Esophagus squamous epithelium (tissue), 5 donors: ENCODE measurements around the gene SUSD1. TPM values are rescaled to one million over a fixed set of nuclear protein-coding genes. Genes with fewer than 3 reads are reported as not detected.

Experiments
- DNase-seq: peaks from one replicate; lab custom pipeline; 2025; lab: John Stamatoyannopoulos, UW
- H3K27ac ChIP-seq, 4 donors: fragments of 200-600 bp; sonication (generic); one replicate each; pipeline ENCODE4 v1.5.1; 2016 to 2019; ENCODE audit warnings: mild to moderate bottlenecking in 1 of 4
- H3K27me3 ChIP-seq, 4 donors: fragments of 200-600 bp; sonication (generic); 1 replicate in 3 of 4; 2 replicates in 1 of 4; pipeline versions ENCODE4 v1.5.1 to v1.6.0; 2017 to 2021; ENCODE audit warnings: antibody characterized with exemption in 1 of 4
- H3K36me3 ChIP-seq, 3 donors: fragments of 200-600 bp; sonication (generic); one replicate each; pipeline ENCODE4 v1.5.1; 2016 to 2019
- H3K4me1 ChIP-seq, 3 donors: fragments of 200-600 bp; sonication (generic); one replicate each; pipeline ENCODE4 v1.5.1; 2017 to 2019
- H3K4me3 ChIP-seq, 4 donors: fragments of 200-600 bp; sonication (generic); 1 replicate in 3 of 4; 2 replicates in 1 of 4; pipeline ENCODE4 v1.5.1; 2016 to 2019; ENCODE audit warnings: mild to moderate bottlenecking in 2 of 4, moderate library complexity in 1 of 4
- H3K9me3 ChIP-seq, 3 donors: fragments of 200-600 bp; sonication (generic); one replicate each; pipeline ENCODE4 v1.5.1; 2016 to 2019
- POLR2A ChIP-seq, 4 donors: fragments of 450-650 bp; IDR thresholded peaks; one replicate each; pipeline ENCODE4 v1.6.1; 2017; ENCODE audit warnings: antibody characterized with exemption in 4 of 4, mild to moderate bottlenecking in 4 of 4, moderate library complexity in 3 of 4
- WGBS, 2 donors: methylation state at CpG; one replicate each; pipeline ENCODE4 v1.1.5; 2018; 5-methylcytosine and 5-hydroxymethylcytosine counted together
- intact Hi-C: fragments of 100-400 bp; cut with DNase I; formaldehyde crosslinking; loops from one replicate; pipeline ENCODE4 v1.15.0; 2022
- total RNA-seq, 4 donors: library from RNA; depleted of rRNA; stranded (reverse); fragments of >200 nt; gene quantifications; one replicate each; pipeline ENCODE4 v1.1.0, GENCODE V29; 2016
- TF ChIP-seq, protein P1 (sequence below), 6 experiments: fragments of 450-650 bp in 4 of 6; fragments of 200-600 bp in 2 of 6; sonication (generic) in 2 of 6; IDR thresholded peaks; one replicate each; pipeline ENCODE4 v1.5.1; 2016 to 2019; ENCODE audit warnings: antibody characterized with exemption in 6 of 6, mild to moderate bottlenecking in 4 of 6, moderate library complexity in 4 of 6
- donor health status: DM: yes; HTN: yes; CAD: no.

Gene SUSD1
- total RNA-seq, 4 donors from 2014 or later: 5.6 to 6.6 (median 6.5) TPM

DNA sequence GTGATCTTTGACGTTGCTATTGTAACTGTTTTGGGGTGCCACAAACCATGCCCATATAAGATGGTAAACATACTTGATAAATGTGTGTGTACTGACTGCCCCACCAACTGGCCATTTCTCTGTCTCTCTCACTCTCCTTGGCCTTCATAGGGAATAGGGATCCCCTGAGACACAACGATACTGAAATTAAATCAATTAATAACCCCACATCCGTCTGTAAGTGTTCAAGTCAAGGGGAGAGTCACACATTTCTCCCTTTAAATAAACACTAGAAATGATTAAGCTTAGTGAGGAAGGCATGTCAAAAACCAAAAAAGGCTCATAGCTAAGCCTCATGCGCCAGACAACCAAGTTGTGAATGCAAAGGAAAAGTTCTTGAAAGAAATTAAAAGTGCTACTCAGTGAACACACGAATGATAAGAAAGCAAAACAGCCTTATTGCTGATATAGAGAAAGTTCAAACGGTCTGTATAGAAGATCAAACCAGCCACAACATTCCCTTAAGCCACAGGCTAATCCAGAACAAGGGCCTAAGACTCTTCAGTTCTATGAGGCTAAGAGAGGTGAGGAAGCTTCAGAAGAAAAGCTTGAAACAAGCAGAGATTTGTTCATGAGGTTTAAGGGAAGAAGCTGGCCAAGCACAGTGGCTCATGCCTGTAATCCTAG, 167.4 kb downstream of the SUSD1 start:
- DNase-seq: no peak
- Histone ChIP-seq H3K36me3 (no peaks in the 10 kb centered on the region), H3K27me3 (no peaks in the 10 kb centered on the region), H3K4me3 (no peak overlapping the region), H3K4me1 (peaks cover 11 to 14% (median 13%) of the 10 kb centered on the region in 3 donors), H3K27ac (no peak overlapping the region), H3K9me3 (no peaks in the 10 kb centered on the region)
- 53 to 55% methylated on average over 6 of the region's 6 CpGs for WGBS, 2 donors
- TF ChIP-seq, protein P1, sequence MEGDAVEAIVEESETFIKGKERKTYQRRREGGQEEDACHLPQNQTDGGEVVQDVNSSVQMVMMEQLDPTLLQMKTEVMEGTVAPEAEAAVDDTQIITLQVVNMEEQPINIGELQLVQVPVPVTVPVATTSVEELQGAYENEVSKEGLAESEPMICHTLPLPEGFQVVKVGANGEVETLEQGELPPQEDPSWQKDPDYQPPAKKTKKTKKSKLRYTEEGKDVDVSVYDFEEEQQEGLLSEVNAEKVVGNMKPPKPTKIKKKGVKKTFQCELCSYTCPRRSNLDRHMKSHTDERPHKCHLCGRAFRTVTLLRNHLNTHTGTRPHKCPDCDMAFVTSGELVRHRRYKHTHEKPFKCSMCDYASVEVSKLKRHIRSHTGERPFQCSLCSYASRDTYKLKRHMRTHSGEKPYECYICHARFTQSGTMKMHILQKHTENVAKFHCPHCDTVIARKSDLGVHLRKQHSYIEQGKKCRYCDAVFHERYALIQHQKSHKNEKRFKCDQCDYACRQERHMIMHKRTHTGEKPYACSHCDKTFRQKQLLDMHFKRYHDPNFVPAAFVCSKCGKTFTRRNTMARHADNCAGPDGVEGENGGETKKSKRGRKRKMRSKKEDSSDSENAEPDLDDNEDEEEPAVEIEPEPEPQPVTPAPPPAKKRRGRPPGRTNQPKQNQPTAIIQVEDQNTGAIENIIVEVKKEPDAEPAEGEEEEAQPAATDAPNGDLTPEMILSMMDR (IDR thresholded peaks at IDR 0.05): no peak
- TF ChIP-seq POLR2A (IDR thresholded peaks at IDR 0.05): no peak
- intact Hi-C loops: no loop called here

DNA sequence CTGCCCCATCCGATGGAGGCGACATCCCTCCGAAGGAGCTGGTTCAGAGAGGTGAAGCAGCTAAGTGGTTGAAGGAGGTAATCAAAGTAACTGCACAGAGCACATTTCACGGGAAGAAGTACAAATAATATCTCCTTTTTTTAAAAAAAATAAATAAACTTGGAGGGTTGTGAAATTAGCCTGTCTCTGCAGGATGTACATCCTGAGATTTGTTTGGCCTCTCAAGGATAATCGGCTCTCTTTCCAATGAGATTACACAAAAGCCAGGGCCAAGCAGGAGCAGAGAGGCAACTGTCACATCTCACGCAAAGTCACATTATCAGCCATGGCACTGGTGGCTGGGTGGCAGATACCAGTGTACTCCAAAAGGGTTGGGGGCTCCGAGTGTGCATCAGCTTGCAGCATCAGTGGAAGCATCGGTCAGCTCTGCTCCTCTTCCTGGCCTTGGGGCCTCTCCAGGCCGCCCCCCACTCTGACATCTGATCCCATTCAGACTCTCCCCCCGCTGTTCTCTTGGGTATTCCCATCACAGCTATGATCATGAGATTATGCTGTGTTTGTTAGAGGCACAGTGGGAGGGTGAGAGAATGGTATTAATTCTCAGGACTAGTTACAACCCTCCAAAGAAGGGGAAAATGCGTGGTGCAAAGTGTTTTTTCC, 168.6 kb downstream of the SUSD1 start:
- DNase-seq: no peak
- intact Hi-C loops: no loop called here
- Histone ChIP-seq H3K4me1 (peaks cover 0 to 2% (median under 1%) of the 10 kb centered on the region in 3 donors), H3K9me3 (no peaks in the 10 kb centered on the region), H3K4me3 (no peak overlapping the region), H3K27me3 (no peaks in the 10 kb centered on the region), H3K36me3 (no peaks in the 10 kb centered on the region), H3K27ac (no peak overlapping the region)
- TF ChIP-seq POLR2A (IDR thresholded peaks at IDR 0.05): no peak
- TF ChIP-seq, protein P1 (IDR thresholded peaks at IDR 0.05): no peak
- WGBS, 2 donors: 89 to 91% methylated on average over 11 of the region's 11 CpGs

DNA sequence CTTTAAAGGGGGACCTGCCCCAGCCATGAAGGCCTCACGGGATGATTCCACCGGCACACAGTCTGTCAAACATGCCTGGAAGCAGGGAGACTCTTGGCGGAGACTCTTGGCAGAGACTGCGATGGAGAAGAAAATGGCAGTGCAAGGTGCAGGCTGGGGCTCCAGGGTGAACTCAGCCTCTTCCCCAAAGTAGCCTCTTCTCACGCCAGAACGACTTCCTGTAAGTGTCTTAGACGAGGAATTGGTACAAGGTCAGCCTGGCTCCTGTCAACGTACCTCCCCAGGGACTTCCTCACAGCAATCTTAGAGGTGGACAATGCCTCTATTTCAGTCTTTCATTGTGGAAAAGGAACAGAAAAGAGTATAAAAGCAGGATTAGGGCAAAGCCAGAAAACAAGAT, 169.2 kb downstream of the SUSD1 start:
- H3K27ac ChIP-seq: no peak overlapping the region
- TF ChIP-seq, protein P1 (IDR thresholded peaks at IDR 0.05): no peak
- no peak for TF ChIP-seq POLR2A (IDR thresholded peaks at IDR 0.05)
- H3K4me3 ChIP-seq: no peak overlapping the region
- 71 to 75% methylated on average over 8 of the region's 8 CpGs for WGBS, 2 donors
- intact Hi-C loops: no loop called here
- H3K9me3 ChIP-seq: no peaks in the 10 kb centered on the region
- H3K36me3 ChIP-seq: no peaks in the 10 kb centered on the region
- no peak for DNase-seq
- no peaks in the 10 kb centered on the region for H3K27me3 ChIP-seq
- H3K4me1 ChIP-seq: no peaks in the 10 kb centered on the region

DNA sequence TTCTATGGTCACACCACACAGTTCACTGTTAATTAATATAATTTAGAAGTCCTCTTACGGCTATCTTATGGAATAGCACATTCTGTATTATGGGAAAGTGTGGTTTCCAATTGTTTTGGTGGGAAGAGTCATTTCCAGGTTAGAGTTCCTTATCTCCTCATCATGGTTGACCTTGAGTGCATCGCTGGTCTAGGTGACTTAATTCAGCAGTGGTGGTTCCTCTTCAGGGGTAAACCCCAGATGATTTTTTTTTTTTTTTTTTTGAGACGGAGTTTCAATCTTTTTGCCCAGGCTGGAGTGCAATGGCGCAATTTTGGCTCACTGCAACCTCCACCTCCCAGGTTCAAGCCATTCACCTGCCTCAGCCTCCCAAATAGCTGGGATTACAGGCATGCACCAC, 171.6 kb downstream of the SUSD1 start:
- intact Hi-C loops: no loop called here

More for the DNA sequence above, 171.6 kb downstream of the SUSD1 start:
- 96 to 100% methylated on average over 4 of the region's 4 CpGs for WGBS, 2 donors
- TF ChIP-seq, protein P1 (IDR thresholded peaks at IDR 0.05): no peak
- no peak for TF ChIP-seq POLR2A (IDR thresholded peaks at IDR 0.05)
- Histone ChIP-seq H3K4me3 (no peak overlapping the region), H3K4me1 (no peaks in the 10 kb centered on the region), H3K27ac (no peak overlapping the region), H3K9me3 (no peaks in the 10 kb centered on the region), H3K36me3 (no peaks in the 10 kb centered on the region), H3K27me3 (no peaks in the 10 kb centered on the region)
- DNase-seq: no peak
